HG03521 (cell line): ENCODE results near the gene RAB19.
"Not testable (repeated sequence)": the region's sequence is repeated elsewhere in the genome, so short reads cannot be mapped to it uniquely, and the experiment has no call there.

ENCODE experiments used
- ATAC-seq: cut with Tn5 transposase; IDR thresholded peaks from one replicate; pipeline ENCODE4 v1.9.1; 2021; ENCODE audit warnings: mild to moderate bottlenecking, moderate library complexity; ENCODE audit not compliant: unreplicated experiment

Gene RAB19

DNA sequence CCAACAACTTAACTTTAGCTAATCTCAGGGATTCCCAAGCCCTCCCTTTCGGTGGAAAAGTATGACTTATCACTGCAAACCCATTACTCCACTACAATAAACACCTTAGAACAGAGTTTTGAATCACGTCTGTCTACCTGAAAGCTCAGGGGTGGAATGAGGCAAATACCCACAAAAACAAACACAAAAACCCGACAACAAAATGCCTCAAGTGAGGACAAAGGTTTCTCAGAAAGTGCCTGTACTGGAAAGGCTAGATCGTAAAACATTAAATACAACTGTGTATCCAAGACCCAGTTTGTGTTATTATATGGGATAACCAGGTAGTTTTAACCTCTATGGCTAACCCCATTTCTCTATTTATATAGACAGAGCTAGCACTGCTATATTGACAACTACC is 49.4 kb downstream of the RAB19 start:
- ATAC-seq, result no peak

DNA sequence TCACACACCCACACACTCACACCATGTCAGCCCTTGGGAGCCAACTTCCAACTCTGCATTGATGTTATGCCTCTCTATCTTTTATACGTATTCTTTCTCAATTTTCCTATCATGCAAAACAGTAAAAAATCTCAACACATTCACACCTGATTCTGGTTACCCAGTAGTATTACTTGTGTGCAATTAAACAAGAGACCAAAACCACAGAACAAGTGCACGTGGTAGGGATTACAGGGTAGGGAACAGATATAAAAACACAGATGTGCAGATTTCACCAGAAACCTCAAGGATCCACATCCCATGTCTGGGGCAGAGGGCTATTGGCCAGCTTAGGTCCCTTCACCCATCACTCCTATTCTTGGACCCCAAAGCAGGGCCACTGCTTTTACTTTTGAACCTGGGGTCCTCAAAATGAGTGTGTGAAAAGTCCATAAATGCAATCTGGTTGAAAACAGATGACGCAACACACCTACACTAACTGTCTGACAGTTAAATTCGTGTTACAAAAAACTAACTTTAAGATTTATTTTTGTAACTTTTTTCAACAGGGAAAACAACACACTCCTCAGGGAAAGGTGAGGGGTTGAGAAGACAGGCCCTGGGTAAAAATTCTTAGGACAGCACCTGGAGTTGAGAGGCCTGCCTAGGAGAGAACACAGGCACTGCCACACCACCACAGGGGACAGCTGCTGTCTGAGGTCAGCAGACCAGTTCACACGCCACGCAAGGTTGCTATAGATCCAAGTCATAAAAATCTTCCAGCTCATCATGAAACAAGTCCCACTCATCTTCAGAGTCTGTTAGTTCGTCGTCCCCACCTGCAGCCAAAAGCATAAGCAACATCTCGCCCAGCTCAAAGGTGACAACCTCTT is 50.2 kb downstream of the RAB19 start:
- ATAC-seq, result not testable (repeated sequence)

DNA sequence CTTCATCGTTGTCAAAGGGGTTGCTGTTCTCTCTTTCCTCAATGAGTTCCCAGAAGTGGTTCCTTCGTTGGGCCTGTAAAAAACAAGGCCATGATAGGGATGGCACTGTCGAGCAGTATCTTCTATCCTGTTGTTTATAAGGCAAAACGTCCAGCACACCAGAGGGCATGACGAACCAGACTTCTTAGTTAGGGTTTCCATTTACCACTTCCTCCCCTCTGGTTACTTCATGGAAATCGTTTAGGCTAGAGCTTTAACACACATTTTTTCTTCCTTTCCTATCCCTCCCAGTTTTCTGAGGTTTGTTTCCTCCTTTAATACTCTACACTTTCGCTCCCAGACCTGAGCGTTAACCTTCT is 50.8 kb downstream of the RAB19 start:
- no peak for ATAC-seq

DNA sequence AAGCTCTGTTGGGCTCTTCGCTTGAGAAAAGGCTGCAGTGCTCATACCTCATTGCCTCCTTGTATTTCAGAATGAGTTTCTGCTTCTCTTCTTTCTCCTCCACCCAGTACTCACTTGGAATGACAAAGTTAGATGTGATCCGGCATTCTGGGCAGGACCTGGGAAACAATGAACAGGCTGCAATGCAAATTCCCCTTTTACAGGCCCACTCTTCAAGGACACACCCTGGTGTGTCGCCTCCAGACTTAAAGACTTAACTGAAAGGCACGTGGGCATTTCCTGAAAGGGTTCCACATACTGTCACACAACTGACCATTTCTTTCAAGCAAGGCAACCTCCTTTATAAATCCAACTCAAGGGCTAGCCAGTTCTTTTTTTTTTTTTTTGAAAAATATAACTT is 51.9 kb downstream of the RAB19 start:
- no peak for ATAC-seq

DNA sequence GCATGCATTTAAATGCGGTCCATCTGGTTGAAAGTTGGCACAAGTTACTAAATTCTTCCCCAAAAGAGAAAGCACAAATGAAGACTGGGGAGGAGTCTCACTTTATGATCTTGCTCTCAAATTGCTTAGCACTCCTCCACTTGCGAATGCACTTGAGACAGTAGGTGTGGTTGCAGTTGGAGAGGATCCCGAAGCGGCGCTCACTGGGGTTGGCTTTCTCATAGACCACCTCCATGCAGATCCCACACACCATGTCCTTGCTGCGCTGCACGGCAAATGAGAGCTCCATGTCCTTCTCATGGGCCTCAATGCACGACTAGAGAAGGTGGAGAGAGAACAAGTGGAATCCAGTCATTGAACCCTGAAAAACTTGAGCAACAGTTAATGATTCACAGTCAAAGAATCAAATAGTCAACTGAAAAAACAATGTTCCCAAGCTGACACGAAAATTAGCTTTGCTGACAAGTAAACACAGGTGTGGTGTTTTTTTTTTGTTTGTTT is 52.7 kb downstream of the RAB19 start:
- no peak for ATAC-seq

DNA sequence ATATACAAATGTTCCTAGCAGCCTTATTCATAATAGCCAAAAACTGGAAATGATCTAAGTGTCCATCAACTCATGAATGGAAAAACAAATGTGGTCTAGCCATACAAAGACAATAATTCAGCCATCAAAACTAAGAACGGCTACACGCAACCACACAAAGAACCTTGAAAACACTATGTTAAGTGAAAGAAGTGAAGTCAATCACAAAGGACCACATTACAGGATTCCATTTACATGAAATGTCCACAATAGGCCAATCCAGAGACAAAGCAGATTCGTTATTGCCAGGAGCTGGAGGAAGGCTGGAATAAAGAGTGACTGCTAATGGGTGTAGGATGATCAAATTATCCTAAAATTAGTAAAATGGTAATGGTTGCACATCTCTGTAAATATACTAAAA is 54.3 kb downstream of the RAB19 start:
- no peak for ATAC-seq

DNA sequence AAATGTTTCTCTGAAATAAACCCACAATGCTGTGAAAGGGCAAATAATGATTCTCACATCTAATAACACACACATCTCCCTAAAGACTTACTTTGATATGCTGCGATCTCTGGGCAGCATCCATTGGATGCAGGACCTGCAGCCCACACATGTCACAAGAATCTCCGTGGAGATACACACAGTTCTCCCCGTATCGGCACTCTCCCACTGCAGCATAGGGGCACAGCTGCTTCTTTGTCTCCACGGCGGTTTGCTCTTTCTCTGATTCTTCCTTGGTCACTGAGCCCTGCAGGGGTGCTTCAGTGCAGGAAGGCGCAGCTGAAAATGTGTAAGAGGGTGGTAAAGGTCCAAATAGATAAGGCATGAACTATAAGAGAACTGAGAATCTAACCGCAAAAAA is 55.1 kb downstream of the RAB19 start:
- ATAC-seq, result no peak

DNA sequence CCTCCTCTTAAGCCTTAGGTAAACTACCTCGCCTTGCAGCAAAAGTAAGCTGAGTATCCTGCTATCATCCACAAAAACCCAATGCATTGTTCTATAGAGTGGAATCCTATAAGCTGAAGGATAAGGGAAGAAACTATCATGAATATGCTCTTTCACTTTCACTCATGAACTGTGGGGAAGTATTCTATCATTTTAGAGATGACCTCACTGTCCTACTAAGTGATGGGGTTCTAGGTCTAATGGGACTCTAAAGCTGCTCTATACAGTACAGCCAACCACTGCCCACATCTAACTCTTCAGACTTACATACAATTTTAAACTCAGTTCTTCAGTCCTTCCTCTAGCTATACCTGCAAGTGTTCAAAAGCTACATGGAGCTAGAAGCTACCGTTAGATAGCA is 59.3 kb downstream of the RAB19 start:
- no peak for ATAC-seq

DNA sequence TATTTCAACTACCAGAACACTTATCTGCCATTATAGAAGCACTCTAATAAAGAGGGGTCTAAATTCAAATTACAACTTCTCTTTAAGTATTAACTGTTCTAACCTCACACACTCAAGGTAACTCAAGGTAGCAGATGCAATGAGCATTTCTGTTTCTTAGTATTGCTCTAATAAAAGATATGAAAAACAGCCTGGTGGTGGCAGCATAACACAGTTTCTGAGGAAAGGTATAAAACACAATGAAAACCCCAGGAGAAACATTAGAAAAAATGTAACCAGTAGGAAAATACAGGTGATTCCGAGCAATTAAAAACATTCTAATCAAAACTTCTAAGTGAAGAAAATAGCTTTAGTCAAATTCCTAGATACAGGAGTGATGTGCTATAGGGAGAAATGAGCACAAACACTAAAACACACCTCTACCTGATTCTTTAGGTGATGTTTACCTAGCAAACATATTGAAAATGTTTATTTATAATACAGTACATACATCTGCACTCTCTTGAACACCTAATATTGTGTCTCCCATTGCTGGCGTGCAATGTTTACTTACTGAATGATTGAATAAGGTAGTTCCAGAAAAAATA is 72.0 kb downstream of the RAB19 start:
- ATAC-seq, result no peak

DNA sequence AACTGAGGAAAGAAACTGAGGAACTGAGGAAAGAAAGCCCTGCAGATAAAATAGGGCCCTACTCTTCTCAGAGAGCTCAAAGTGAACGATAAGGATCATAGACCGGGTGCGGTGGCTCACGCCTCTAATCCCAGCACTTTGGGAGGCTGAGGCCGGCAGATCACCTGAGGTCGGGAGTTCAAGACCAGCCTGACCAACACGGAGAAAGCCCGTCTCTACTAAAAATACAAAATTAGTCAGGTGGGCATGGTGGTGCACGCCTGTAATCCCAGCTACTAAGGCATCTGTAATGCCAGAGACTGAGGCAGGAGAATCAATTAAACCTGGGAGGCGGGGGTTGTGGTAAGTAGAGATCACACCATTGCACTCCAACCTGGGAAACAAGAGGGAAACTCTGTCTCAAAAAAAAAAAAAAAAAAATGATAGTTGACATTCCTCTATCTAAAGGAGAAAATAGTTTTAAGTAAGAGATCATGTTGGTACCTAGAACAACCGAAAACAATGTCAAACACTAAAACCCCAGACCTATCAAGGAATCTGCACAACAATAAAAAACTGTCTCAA is 72.9 kb downstream of the RAB19 start:
- no peak for ATAC-seq
